PC-9 (cell line): ENCODE data around the gene PRKCB.

Source experiments
- EZH2 ChIP-seq: fragments of 200-600 bp; sonication (generic); IDR thresholded peaks from 2 replicates; pipeline ENCODE4 v1.8.0; 2017; ENCODE audit warnings: antibody characterized with exemption, low read depth
- TF ChIP-seq, protein P1 (sequence below): fragments of 200-600 bp; sonication (generic); conservative IDR thresholded peaks from 2 replicates; pipeline ENCODE4 v1.6.1; 2017; ENCODE audit warnings: mixed run types, antibody characterized with exemption, mild to moderate bottlenecking, moderate library complexity

DNA sequence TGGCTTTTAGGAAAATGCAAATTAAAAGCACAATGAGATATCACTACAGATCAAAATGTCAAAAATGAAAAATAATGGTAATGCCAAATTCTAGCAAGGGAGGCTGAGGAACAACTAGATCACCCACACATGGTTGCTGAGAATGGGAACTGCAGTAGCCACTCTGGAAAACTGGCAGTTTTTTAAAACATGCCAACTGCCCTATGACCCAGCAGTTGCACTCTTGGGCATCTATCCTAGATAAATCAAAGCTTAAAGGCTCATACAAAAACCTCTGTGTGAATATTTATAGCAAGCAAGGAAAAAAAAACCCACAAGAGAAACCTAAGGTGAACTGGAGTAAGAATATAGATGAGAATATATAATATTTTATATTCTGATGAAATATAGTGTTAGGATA is 104.3 kb downstream of the PRKCB start:
- TF ChIP-seq, protein P1, sequence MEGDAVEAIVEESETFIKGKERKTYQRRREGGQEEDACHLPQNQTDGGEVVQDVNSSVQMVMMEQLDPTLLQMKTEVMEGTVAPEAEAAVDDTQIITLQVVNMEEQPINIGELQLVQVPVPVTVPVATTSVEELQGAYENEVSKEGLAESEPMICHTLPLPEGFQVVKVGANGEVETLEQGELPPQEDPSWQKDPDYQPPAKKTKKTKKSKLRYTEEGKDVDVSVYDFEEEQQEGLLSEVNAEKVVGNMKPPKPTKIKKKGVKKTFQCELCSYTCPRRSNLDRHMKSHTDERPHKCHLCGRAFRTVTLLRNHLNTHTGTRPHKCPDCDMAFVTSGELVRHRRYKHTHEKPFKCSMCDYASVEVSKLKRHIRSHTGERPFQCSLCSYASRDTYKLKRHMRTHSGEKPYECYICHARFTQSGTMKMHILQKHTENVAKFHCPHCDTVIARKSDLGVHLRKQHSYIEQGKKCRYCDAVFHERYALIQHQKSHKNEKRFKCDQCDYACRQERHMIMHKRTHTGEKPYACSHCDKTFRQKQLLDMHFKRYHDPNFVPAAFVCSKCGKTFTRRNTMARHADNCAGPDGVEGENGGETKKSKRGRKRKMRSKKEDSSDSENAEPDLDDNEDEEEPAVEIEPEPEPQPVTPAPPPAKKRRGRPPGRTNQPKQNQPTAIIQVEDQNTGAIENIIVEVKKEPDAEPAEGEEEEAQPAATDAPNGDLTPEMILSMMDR, result no peak
- TF ChIP-seq EZH2, result no peak
